Stimulated activated effector memory CD8-positive, alpha-beta T cell treated with anti-CD3 and anti-CD28 coated beads, Interleukin-12 subunit alpha, Interleukin-12 subunit beta, amount 100 ng/mL, for 72 hours (primary cell): ENCODE data around the gene MAMDC2.

Experiments used
- ATAC-seq: fragments of 150-1000 bp; cut with Tn5 transposase; 2 replicates; pipeline ENCODE4 v1.10.0; 2021
- DNase-seq, 2 donors: peaks; one replicate each; pipeline ENCODE4 v3.0.0; 2021 to 2022; ENCODE audit warnings: low spot score in 2 of 2
- H3K27ac Mint-ChIP-seq: one replicate; pipeline ENCODE4 v1.8.0; 2022; ENCODE audit warnings: mild to moderate bottlenecking, mixed read lengths
- H3K36me3 Mint-ChIP-seq: one replicate; pipeline ENCODE4 v1.8.0; 2022; ENCODE audit warnings: mild to moderate bottlenecking, mixed read lengths
- H3K4me1 Mint-ChIP-seq: one replicate; pipeline ENCODE4 v1.8.0; 2022; ENCODE audit warnings: mixed read lengths
- H3K4me3 Mint-ChIP-seq: one replicate; pipeline ENCODE4 v1.8.0; 2022; ENCODE audit warnings: mild to moderate bottlenecking, mixed read lengths
- H3K9me3 Mint-ChIP-seq: one replicate; pipeline ENCODE4 v1.8.0; 2022; ENCODE audit warnings: mixed read lengths

Gene MAMDC2

DNA sequence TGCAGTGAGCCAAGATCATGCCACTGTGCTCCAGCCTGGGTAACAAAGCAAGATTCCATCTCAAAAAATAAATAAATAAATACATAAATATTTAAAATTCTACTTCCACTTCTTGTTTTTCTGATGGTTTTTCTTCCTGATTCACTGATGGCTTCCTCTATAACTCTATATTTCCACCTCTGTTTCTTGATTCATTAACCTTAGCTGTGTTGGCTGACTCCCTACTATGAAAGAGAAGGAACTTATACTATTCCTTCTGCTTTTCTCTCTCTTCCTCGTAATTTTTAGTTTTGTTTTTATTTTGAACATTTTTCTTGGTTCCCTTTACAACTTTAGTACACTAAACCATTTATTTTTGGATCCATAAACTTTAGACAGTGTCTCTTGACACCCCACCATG, 103.5 kb downstream of the MAMDC2 start:
- ATAC-seq, result no peak
- Mint-ChIP-seq H3K9me3 (no peaks in the 10 kb centered on the region), H3K4me3 (no peak overlapping the region), H3K27ac (no peak overlapping the region), H3K4me1 (no peaks in the 10 kb centered on the region), H3K36me3 (no peaks in the 10 kb centered on the region)
- no peak for DNase-seq

- Mint-ChIP-seq H3K9me3 (no peaks in the 10 kb centered on the region), H3K36me3 (no peaks in the 10 kb centered on the region), H3K4me1 (no peaks in the 10 kb centered on the region), H3K27ac (no peak overlapping the region), H3K4me3 (no peak overlapping the region)
- ATAC-seq, result no peak
- no peak for DNase-seq
Measured at GRCh38 chr9:70147651-70148050, 104.0 kb downstream of the MAMDC2 start.

- DNase-seq, result no peak
- Mint-ChIP-seq H3K9me3 (no peaks in the 10 kb centered on the region), H3K36me3 (no peaks in the 10 kb centered on the region), H3K4me1 (no peaks in the 10 kb centered on the region), H3K27ac (no peak overlapping the region), H3K4me3 (no peak overlapping the region)
- ATAC-seq, result no peak
Measured at GRCh38 chr9:70152350-70152749, 108.7 kb downstream of the MAMDC2 start.

GRCh38 chr9:70156729-70157128, 113.1 kb downstream of the MAMDC2 start:
- Mint-ChIP-seq H3K4me3 (no peak overlapping the region), H3K27ac (no peak overlapping the region), H3K9me3 (no peaks in the 10 kb centered on the region), H3K36me3 (no peaks in the 10 kb centered on the region), H3K4me1 (no peaks in the 10 kb centered on the region)
- no peak for DNase-seq
- ATAC-seq, result no peak

DNA sequence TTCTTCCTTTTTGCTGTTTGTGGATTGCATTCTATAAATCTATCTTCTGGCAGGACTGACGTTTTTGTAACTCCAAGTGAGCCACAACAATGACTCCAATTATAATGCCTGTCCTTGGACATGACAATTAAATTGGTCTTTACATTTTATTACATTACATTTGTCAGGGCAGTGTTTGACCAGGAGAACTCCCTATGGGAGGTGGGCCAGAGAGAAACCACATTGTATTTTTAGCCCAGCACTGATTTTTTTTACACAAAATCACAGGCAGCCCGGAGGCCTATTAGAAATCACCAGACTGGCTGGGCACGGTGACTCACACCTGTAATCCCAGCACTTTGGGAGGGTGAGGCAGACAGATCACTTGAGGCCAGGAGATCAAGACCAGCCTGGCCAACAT, 116.0 kb downstream of the MAMDC2 start:
- H3K9me3 Mint-ChIP-seq, result no peaks in the 10 kb centered on the region
- H3K4me3 Mint-ChIP-seq, result no peak overlapping the region
- H3K4me1 Mint-ChIP-seq, result no peaks in the 10 kb centered on the region
- DNase-seq, result no peak
- ATAC-seq, result no peak
- H3K36me3 Mint-ChIP-seq, result no peaks in the 10 kb centered on the region
- H3K27ac Mint-ChIP-seq, result no peak overlapping the region

DNA sequence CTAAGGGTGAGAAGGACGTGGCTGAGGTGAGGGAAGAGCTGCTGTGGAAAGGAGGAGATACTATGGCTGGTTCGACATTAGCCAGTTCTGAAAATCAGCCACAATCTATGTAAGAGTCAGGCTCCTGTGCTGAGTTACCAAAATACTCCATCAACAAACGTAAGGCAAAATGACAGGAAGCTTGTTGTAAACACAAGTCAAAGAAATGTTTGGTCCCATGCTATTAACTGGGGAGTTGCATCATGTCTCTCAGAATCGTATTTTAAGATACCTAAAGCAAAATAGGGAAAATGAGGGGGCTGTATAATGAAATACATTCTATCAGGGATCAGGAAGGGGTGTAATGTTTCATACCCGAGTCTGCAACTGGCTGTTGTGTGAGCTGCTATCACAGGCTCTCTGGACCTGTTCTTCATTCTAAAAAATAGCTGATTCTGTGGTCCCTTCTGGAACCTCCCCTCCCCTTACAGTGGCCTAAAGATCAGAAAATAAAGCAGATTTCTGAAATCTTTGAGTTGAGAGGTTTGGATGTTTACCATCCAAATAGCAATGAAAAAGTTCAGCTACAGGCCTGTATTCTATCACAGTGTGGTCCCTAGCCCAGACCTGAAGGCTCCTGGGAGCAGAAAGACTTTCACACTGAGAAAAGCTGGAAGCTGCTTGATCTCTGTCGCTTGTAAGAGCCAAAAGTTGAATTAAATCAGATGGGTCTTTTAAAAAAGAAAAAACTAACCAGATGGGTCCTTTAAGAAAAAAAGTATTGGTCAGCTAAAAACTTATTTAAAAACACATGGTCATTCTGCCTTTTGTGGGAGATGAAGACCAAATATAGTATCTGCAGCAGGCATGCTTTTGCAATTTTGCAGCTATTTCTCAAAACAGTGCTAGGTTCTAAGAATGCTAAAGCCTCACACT, 117.3 kb downstream of the MAMDC2 start:
- no peaks in the 10 kb centered on the region for H3K36me3 Mint-ChIP-seq
- H3K4me1 Mint-ChIP-seq, result no peaks in the 10 kb centered on the region
- ATAC-seq, result no peak
- no peak overlapping the region for H3K27ac Mint-ChIP-seq
- H3K9me3 Mint-ChIP-seq, result no peaks in the 10 kb centered on the region
- no peak for DNase-seq
- H3K4me3 Mint-ChIP-seq, result no peak overlapping the region

DNA sequence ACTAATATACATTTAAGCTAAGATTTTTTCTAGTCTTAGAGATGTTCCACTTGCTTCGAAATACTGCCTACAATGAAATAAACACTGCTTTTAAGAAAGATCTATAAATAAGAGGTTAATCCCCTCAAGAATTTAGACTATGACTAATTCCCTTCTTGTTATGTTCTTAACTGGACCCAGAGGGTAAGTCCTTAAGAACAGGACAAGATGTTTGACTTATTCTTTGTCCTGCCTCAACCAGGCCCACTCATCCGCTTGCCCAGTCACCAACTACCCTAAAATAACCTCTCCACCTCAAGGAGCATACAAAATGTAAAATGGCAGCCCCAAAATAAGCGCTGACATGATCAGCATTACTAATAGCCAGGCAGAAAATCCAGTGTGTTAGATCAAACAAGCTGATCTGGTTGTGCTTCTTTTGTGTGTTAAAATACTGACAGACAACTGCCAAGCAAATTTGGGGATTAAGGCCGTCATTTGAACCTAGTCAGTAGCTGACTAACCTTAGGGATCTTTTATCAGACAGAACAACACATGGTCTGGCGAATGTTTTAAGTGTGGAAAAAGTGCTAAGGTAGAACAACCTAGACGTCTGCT, 121.5 kb downstream of the MAMDC2 start:
- Mint-ChIP-seq H3K4me3 (no peak overlapping the region), H3K36me3 (no peaks in the 10 kb centered on the region), H3K27ac (no peak overlapping the region), H3K9me3 (no peaks in the 10 kb centered on the region), H3K4me1 (no peaks in the 10 kb centered on the region)
- no peak for ATAC-seq
- DNase-seq, result no peak

DNA sequence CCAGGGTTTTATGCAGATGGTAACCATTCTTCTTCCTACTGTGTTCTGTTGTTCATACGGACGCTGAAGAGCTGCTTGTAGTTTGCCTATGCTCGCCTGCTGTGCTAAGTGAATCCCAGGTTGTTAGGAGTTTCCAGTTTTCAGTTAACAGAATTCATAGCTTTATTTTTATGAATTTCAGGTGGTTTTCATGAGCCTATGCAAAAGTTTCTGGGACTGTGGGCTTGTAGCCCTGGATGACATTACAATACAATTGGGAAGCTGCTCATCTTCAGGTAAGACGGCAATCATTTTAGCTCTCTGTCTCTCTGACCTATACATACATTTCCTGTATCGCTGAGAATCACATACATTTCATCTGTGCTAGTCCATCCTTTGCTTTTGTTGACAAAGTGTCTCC, 124.9 kb downstream of the MAMDC2 start:
- no peaks in the 10 kb centered on the region for H3K4me1 Mint-ChIP-seq
- H3K4me3 Mint-ChIP-seq, result no peak overlapping the region
- H3K27ac Mint-ChIP-seq, result no peak overlapping the region
- H3K9me3 Mint-ChIP-seq, result no peaks in the 10 kb centered on the region
- DNase-seq (no peak), ATAC-seq (no peak)
- no peaks in the 10 kb centered on the region for H3K36me3 Mint-ChIP-seq

- no peaks in the 10 kb centered on the region for H3K36me3 Mint-ChIP-seq
- ATAC-seq, result no peak
- no peak for DNase-seq
- no peaks in the 10 kb centered on the region for H3K4me1 Mint-ChIP-seq
- no peak overlapping the region for H3K27ac Mint-ChIP-seq
- no peaks in the 10 kb centered on the region for H3K9me3 Mint-ChIP-seq
- H3K4me3 Mint-ChIP-seq, result no peak overlapping the region
Measured at GRCh38 chr9:70169222-70169621, 125.6 kb downstream of the MAMDC2 start.

DNA sequence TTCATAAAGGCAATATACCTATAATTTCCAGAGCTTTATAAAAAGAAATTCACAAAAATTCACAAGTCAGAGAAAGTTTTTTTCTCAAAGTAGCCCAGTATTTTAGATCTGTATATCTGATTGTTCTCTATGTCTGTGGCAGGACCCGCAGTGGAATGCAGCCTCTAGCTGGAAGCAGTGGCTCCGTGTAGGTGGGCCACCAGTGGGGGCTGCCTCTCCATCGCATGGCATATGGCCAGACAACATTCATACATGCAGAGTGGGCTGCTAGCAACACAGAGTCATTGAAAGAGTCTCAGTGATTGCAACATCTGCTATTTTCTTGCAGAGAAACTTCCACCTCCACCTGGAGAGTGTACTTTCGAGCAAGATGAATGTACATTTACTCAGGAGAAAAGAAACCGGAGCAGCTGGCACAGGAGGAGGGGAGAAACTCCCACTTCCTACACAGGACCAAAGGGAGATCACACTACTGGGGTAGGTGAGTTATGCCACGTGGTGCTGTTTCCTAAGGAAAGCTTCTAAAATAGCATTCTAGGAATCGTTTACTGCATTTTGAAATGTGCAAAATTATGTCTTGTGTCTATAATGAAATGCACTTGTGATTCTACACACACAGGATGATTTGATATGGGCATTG, 126.6 kb downstream of the MAMDC2 start:
- H3K4me3 Mint-ChIP-seq, result no peak overlapping the region
- H3K27ac Mint-ChIP-seq, result no peak overlapping the region
- no peaks in the 10 kb centered on the region for H3K4me1 Mint-ChIP-seq
- H3K36me3 Mint-ChIP-seq, result no peaks in the 10 kb centered on the region
- H3K9me3 Mint-ChIP-seq, result no peaks in the 10 kb centered on the region
- DNase-seq (no peak), ATAC-seq (no peak)

GRCh38 chr9:70172532-70172931, 128.9 kb downstream of the MAMDC2 start:
- DNase-seq (no peak), ATAC-seq (no peak)
- Mint-ChIP-seq H3K36me3 (no peaks in the 10 kb centered on the region), H3K27ac (no peak overlapping the region), H3K9me3 (no peaks in the 10 kb centered on the region), H3K4me1 (no peaks in the 10 kb centered on the region), H3K4me3 (no peak overlapping the region)

GRCh38 chr9:70177121-70177520, 133.5 kb downstream of the MAMDC2 start:
- DNase-seq (no peak), ATAC-seq (no peak)
- no peaks in the 10 kb centered on the region for H3K36me3 Mint-ChIP-seq
- H3K9me3 Mint-ChIP-seq, result peaks cover 3% of the 10 kb centered on the region
- no peak overlapping the region for H3K27ac Mint-ChIP-seq
- no peaks in the 10 kb centered on the region for H3K4me1 Mint-ChIP-seq
- no peak overlapping the region for H3K4me3 Mint-ChIP-seq

GRCh38 chr9:70192707-70193106, 149.1 kb downstream of the MAMDC2 start:
- Mint-ChIP-seq H3K27ac (no peak overlapping the region), H3K4me3 (no peak overlapping the region), H3K9me3 (no peaks in the 10 kb centered on the region), H3K36me3 (no peaks in the 10 kb centered on the region), H3K4me1 (no peaks in the 10 kb centered on the region)
- ATAC-seq (no peak), DNase-seq (no peak)

DNA sequence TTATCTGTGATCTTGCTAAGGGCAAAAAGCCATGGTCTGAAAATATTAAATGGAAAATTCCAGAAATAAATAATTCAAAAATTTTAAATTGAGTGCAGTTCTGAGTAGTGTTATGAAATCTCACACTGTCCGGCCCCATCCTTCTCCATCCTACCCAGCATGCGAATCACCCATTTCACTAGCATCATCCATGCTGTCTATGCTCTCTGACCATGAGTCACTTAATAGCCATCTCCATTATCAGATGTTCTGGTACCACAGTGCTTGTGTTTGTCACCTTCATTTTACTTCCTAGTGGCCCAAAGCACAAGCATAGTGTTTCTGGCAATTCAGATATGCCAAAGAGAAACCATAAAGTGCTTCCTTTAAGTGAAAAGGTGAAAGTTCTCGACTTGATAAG, 151.8 kb downstream of the MAMDC2 start:
- H3K4me1 Mint-ChIP-seq, result no peaks in the 10 kb centered on the region
- no peak overlapping the region for H3K4me3 Mint-ChIP-seq
- no peak overlapping the region for H3K27ac Mint-ChIP-seq
- ATAC-seq, result no peak
- H3K9me3 Mint-ChIP-seq, result no peaks in the 10 kb centered on the region
- DNase-seq, result no peak
- no peaks in the 10 kb centered on the region for H3K36me3 Mint-ChIP-seq

DNA sequence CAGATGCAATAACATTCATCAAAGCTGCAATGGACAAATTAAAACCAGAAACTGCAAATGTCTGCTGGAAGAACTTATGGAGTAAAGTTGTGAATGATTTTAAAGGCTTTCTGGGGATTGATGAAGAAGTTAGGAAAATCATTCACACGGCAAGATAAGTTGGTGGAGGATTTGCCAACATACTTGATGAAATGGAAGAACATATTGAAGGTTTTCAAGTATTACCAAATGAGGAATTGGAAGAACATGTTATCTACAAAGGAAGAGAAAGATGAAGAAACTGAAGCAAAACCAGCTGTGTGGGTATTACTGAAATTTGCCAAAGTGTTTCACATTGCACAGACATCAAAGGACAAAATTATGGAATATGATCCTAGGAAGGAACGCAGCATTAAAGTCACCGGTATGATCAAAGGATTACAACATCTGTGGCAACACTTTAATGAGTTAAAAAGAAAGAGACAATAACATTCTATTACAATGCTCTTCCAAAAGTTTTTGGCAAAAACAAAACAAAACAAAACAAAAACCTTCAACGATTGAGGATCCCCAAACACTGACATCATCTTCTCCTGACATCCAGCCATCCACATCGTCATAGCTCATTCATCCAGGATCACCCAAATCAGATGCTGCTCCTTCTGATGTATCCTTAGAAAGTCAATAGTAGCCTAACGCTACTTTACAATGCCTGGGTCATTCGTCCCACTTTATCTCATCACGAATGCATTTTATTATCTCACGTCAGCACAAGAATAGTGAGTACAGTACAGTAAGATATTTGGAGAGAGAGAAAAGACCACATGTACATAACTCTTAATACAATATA, 153.8 kb downstream of the MAMDC2 start:
- Mint-ChIP-seq H3K9me3 (no peaks in the 10 kb centered on the region), H3K4me1 (no peaks in the 10 kb centered on the region), H3K4me3 (no peak overlapping the region), H3K36me3 (no peaks in the 10 kb centered on the region), H3K27ac (no peak overlapping the region)
- DNase-seq (no peak), ATAC-seq (no peak)
